ENCODE data around the gene SYNPO2L. TPM values are rescaled to one million over a fixed set of nuclear protein-coding genes. Genes with fewer than 3 reads are reported as not detected.
"Not testable (repeated sequence)": the region's sequence is repeated elsewhere in the genome, so short reads cannot be mapped to it uniquely, and the experiment has no call there.

Gene SYNPO2L
- total and polyA plus RNA-seq, 2 donors (not counting 1 experiment from before 2014, with no cell fraction given): under 0.01 to 0.27 TPM

DNA sequence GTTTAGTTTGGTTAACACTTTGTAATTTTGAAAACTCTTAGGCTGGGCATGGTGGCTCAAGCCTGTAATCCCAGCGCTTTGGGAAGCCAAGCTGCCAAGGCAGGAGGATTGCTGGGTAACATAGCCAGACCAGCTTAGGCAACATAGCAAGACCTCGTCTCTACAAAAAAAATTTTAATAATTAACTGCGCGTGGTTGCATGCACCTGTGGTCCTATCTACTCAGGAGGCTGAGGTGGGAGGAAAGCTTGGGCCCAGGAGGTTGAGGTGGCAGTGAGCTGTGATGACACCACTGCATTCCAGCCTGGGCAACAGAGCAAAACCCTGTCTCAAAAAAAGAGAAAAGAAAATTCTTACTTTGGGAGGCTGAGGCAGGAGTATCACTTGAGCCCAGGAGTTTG, 32.8 kb downstream of the SYNPO2L start:
- H3K36me3 ChIP-seq (ENCODE audit: control insufficient read depth, insufficient read depth, low read length): no peaks in the 10 kb centered on the region
- DNase-seq (ENCODE audit: low read depth in 2 of 2): no peak
- H3K9ac ChIP-seq (ENCODE audit: insufficient read depth, low read length): no peak overlapping the region
- H3K27ac ChIP-seq (ENCODE audit: insufficient read depth, low read length): no peak overlapping the region
- H3K4me2 ChIP-seq (ENCODE audit: extremely low read depth, insufficient read depth, low read length): no peak overlapping the region
- no peak overlapping the region for H3K4me3 ChIP-seq (replicated peaks in 1 of 4; ENCODE audit: control extremely low read depth in 1 of 4, insufficient read depth in 1 of 4, low read depth in 3 of 4, low read length in 4 of 4)
- no peaks in the 10 kb centered on the region for H3K9me3 ChIP-seq (ENCODE audit: control insufficient read depth, insufficient read depth, low read depth, low read length)
- H3K4me1 ChIP-seq (ENCODE audit: control insufficient read depth, extremely low read depth, insufficient read depth, low read length): peaks cover 6% of the 10 kb centered on the region
- no peaks in the 10 kb centered on the region for H3K27me3 ChIP-seq (ENCODE audit: control insufficient read depth, insufficient read depth, low read length)
- no peaks in the 10 kb centered on the region for H3K79me2 ChIP-seq (ENCODE audit: control insufficient read depth, insufficient read depth, low read length)
- TF ChIP-seq, protein P1, sequence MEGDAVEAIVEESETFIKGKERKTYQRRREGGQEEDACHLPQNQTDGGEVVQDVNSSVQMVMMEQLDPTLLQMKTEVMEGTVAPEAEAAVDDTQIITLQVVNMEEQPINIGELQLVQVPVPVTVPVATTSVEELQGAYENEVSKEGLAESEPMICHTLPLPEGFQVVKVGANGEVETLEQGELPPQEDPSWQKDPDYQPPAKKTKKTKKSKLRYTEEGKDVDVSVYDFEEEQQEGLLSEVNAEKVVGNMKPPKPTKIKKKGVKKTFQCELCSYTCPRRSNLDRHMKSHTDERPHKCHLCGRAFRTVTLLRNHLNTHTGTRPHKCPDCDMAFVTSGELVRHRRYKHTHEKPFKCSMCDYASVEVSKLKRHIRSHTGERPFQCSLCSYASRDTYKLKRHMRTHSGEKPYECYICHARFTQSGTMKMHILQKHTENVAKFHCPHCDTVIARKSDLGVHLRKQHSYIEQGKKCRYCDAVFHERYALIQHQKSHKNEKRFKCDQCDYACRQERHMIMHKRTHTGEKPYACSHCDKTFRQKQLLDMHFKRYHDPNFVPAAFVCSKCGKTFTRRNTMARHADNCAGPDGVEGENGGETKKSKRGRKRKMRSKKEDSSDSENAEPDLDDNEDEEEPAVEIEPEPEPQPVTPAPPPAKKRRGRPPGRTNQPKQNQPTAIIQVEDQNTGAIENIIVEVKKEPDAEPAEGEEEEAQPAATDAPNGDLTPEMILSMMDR (conservative IDR thresholded peaks at IDR 0.05 in 1 of 2, IDR thresholded peaks at IDR 0.05 in 1 of 2; ENCODE audit: low read depth in 1 of 2, low read length in 2 of 2): no peak
- TF ChIP-seq EZH2 (IDR thresholded peaks at IDR 0.05; ENCODE audit: low read length, missing control alignments): no peak
- H4K20me1 ChIP-seq (ENCODE audit: control insufficient read depth, extremely low read depth, insufficient read depth, low read length): no peaks in the 10 kb centered on the region
- no peak overlapping the region for H2AFZ ChIP-seq (ENCODE audit: low read length)

DNA sequence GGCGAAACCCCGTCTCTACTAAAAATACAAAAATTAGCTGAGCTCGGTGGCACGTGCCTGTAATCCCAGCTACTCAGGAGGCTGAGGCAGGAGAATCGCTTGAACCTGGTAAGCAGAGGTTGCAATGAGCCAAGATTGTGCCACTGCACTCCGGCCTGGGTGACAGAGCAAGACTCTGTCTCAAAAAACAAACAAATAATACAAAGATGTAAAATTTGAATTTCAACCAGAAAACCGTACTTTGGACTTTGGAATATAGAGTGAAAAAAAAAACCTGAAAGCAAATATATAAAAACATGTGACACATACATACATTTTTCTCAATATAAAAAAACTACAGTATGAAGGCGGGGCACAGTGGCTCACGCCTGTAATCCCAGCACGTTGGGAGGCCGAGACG, 34.9 kb downstream of the SYNPO2L start:
- not testable (repeated sequence) for DNase-seq (ENCODE audit: low read depth in 2 of 2); H3K9ac ChIP-seq (ENCODE audit: insufficient read depth, low read length)

DNA sequence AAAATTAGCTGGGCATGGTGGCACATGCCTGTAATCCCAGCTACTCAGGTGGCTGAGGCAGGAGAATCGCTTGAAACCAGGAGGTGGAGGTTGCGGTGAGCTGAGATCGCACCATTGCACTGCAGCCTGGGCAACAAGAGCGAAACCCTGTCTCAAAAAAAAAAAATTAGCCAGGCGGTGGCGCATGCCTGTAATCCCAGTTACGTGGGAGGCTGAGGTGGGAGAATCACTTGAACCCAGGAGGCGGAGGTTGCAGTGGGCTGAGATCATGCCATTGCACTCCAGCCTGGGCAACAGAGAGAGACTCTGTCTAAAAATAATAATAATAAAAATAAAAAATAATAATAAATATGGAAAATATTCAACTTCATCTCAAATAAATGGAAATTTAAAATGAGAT, 38.7 kb downstream of the SYNPO2L start:
- H3K27me3 ChIP-seq (ENCODE audit: control insufficient read depth, insufficient read depth, low read length); DNase-seq (ENCODE audit: low read depth in 2 of 2); H3K79me2 ChIP-seq (ENCODE audit: control insufficient read depth, insufficient read depth, low read length); H3K4me3 ChIP-seq (replicated peaks in 1 of 4; ENCODE audit: control extremely low read depth in 1 of 4, insufficient read depth in 1 of 4, low read depth in 3 of 4, low read length in 4 of 4); H3K36me3 ChIP-seq (ENCODE audit: control insufficient read depth, insufficient read depth, low read length); H2AFZ ChIP-seq (ENCODE audit: low read length); H3K4me2 ChIP-seq (ENCODE audit: extremely low read depth, insufficient read depth, low read length); H3K9me3 ChIP-seq (ENCODE audit: control insufficient read depth, insufficient read depth, low read depth, low read length); H3K27ac ChIP-seq (ENCODE audit: insufficient read depth, low read length); H3K9ac ChIP-seq (ENCODE audit: insufficient read depth, low read length); H4K20me1 ChIP-seq (ENCODE audit: control insufficient read depth, extremely low read depth, insufficient read depth, low read length); H3K4me1 ChIP-seq (ENCODE audit: control insufficient read depth, extremely low read depth, insufficient read depth, low read length): not testable (repeated sequence)

More for the DNA sequence above, 34.9 kb downstream of the SYNPO2L start:
- not testable (repeated sequence) for H3K4me2 ChIP-seq (ENCODE audit: extremely low read depth, insufficient read depth, low read length); H3K4me3 ChIP-seq (replicated peaks in 1 of 4; ENCODE audit: control extremely low read depth in 1 of 4, insufficient read depth in 1 of 4, low read depth in 3 of 4, low read length in 4 of 4); H4K20me1 ChIP-seq (ENCODE audit: control insufficient read depth, extremely low read depth, insufficient read depth, low read length); H2AFZ ChIP-seq (ENCODE audit: low read length); H3K4me1 ChIP-seq (ENCODE audit: control insufficient read depth, extremely low read depth, insufficient read depth, low read length); H3K9me3 ChIP-seq (ENCODE audit: control insufficient read depth, insufficient read depth, low read depth, low read length); H3K36me3 ChIP-seq (ENCODE audit: control insufficient read depth, insufficient read depth, low read length); H3K27me3 ChIP-seq (ENCODE audit: control insufficient read depth, insufficient read depth, low read length); H3K79me2 ChIP-seq (ENCODE audit: control insufficient read depth, insufficient read depth, low read length); H3K27ac ChIP-seq (ENCODE audit: insufficient read depth, low read length)

DNA sequence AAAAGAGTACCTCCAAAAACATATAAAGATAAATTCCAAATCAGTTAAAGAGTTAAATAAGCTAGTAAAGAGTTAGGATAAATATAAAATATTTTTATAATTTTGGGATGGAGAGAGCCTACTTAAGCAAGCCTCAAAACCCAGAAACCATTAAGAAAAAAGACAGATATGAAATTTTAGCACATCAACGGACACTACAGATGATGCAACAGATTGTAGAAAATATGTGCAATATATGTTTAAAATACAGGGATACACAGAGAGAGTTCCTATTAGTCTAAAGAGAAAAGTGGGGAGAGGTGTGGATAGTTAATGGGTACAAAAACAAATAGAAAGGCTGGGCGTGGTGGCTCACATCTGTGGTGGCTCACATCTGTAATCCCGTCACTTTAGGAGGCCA, 41.1 kb downstream of the SYNPO2L start:
- Histone ChIP-seq H3K9ac (ENCODE audit: insufficient read depth, low read length) (no peak overlapping the region), H3K36me3 (ENCODE audit: control insufficient read depth, insufficient read depth, low read length) (no peaks in the 10 kb centered on the region), H3K79me2 (ENCODE audit: control insufficient read depth, insufficient read depth, low read length) (no peaks in the 10 kb centered on the region), H3K27ac (ENCODE audit: insufficient read depth, low read length) (no peak overlapping the region), H3K4me3 (replicated peaks in 1 of 4; ENCODE audit: control extremely low read depth in 1 of 4, insufficient read depth in 1 of 4, low read depth in 3 of 4, low read length in 4 of 4) (no peak overlapping the region), H2AFZ (ENCODE audit: low read length) (no peak overlapping the region), H3K4me1 (ENCODE audit: control insufficient read depth, extremely low read depth, insufficient read depth, low read length) (no peaks in the 10 kb centered on the region), H3K9me3 (ENCODE audit: control insufficient read depth, insufficient read depth, low read depth, low read length) (no peaks in the 10 kb centered on the region), H4K20me1 (ENCODE audit: control insufficient read depth, extremely low read depth, insufficient read depth, low read length) (no peaks in the 10 kb centered on the region), H3K27me3 (ENCODE audit: control insufficient read depth, insufficient read depth, low read length) (no peaks in the 10 kb centered on the region), H3K4me2 (ENCODE audit: extremely low read depth, insufficient read depth, low read length) (no peak overlapping the region)
- no peak for TF ChIP-seq EZH2 (IDR thresholded peaks at IDR 0.05; ENCODE audit: low read length, missing control alignments)
- TF ChIP-seq, protein P1 (conservative IDR thresholded peaks at IDR 0.05 in 1 of 2, IDR thresholded peaks at IDR 0.05 in 1 of 2; ENCODE audit: low read depth in 1 of 2, low read length in 2 of 2): no peak
- no peak for DNase-seq (ENCODE audit: low read depth in 2 of 2)

Measured in fibroblast of lung (primary cell).